HepG2 (cell line): ENCODE measurements around the gene EI24. TPM values are rescaled to one million over a fixed set of nuclear protein-coding genes. Genes with fewer than 3 reads are reported as not detected.

Experiments used
- ATF5 ChIP-seq: sonication (generic); formaldehyde crosslinking; IDR thresholded peaks from 2 replicates; pipeline ENCODE4 v1.4.0; 2020; ENCODE audit warnings: mild to moderate bottlenecking, low read depth, missing genetic modification reagents
- BATF2 ChIP-seq: sonication (generic); formaldehyde crosslinking; IDR thresholded peaks from 2 replicates; pipeline ENCODE4 v1.8.0; 2022; ENCODE audit warnings: mild to moderate bottlenecking, missing genetic modification reagents, moderate library complexity
- BRCA1 ChIP-seq: sonication (generic); formaldehyde crosslinking; IDR thresholded peaks from 2 replicates; pipeline ENCODE4 v1.4.0; 2020; ENCODE audit warnings: missing genetic modification reagents
- CEBPG ChIP-seq: IDR thresholded peaks from 2 replicates; pipeline ENCODE4 v1.6.1; 2016
- CHD4 ChIP-seq: fragments of 200-600 bp; sonication (generic); IDR thresholded peaks from 2 replicates; pipeline ENCODE4 v1.7.0; 2017; ENCODE audit warnings: mild to moderate bottlenecking, low read length, borderline replicate concordance
- ELF1 ChIP-seq: sonication (generic); formaldehyde crosslinking; IDR thresholded peaks from 2 replicates; pipeline ENCODE4 v1.4.0; 2020; ENCODE audit warnings: missing genetic modification reagents
- ETS1 ChIP-seq: sonication (generic); formaldehyde crosslinking; IDR thresholded peaks from 2 replicates; pipeline ENCODE4 v1.4.0; 2020; ENCODE audit warnings: missing genetic modification reagents
- FOXP1 ChIP-seq, 2 experiments: fragments of 450-650 bp in 1 of 2; IDR thresholded peaks; 2 replicates each; pipeline ENCODE4 v1.6.1; 2017 to 2018; ENCODE audit warnings: antibody characterized with exemption in 1 of 2
- GTF2F1 ChIP-seq: fragments of 150-350 bp; IDR thresholded peaks from 2 replicates; pipeline ENCODE4 v1.6.1; 2014; ENCODE audit warnings: low read length
- GTF3A ChIP-seq: sonication (generic); formaldehyde crosslinking; conservative IDR thresholded peaks from 2 replicates; pipeline ENCODE4 v1.4.0; 2020; ENCODE audit warnings: mild to moderate bottlenecking, missing genetic modification reagents
- HIVEP1 ChIP-seq: sonication (generic); formaldehyde crosslinking; IDR thresholded peaks from 2 replicates; pipeline ENCODE4 v1.4.0; 2020; ENCODE audit warnings: mild to moderate bottlenecking, missing genetic modification reagents
- KDM4B ChIP-seq: sonication (generic); formaldehyde crosslinking; IDR thresholded peaks from 2 replicates; pipeline ENCODE4 v1.4.0; 2020; ENCODE audit warnings: missing genetic modification reagents
- ONECUT2 ChIP-seq: sonication (generic); formaldehyde crosslinking; IDR thresholded peaks from 2 replicates; pipeline ENCODE4 v1.4.0; 2020; ENCODE audit warnings: missing genetic modification reagents
- RAD21 ChIP-seq: fragments of 450-650 bp; formaldehyde crosslinking; IDR thresholded peaks from 2 replicates; pipeline ENCODE4 v1.5.0; 2020; ENCODE audit warnings: mild to moderate bottlenecking
- ZBTB46 ChIP-seq: sonication (generic); formaldehyde crosslinking; IDR thresholded peaks from 2 replicates; pipeline ENCODE4 v1.4.0; 2020; ENCODE audit warnings: mild to moderate bottlenecking, missing genetic modification reagents, borderline replicate concordance
- ZC3H13 ChIP-seq: sonication (generic); formaldehyde crosslinking; IDR thresholded peaks from 2 replicates; pipeline ENCODE4 v1.8.1; 2023; ENCODE audit warnings: mild to moderate bottlenecking, missing genetic modification reagents, moderate library complexity
- ZNF225 ChIP-seq: sonication (generic); formaldehyde crosslinking; IDR thresholded peaks from 2 replicates; pipeline ENCODE4 v1.4.0; 2020; ENCODE audit warnings: mild to moderate bottlenecking, missing genetic modification reagents
- ZNF264 ChIP-seq: sonication (generic); formaldehyde crosslinking; IDR thresholded peaks from 2 replicates; pipeline ENCODE4 v1.4.0; 2020; ENCODE audit warnings: missing genetic modification reagents
- ZNF354B ChIP-seq: sonication (generic); formaldehyde crosslinking; IDR thresholded peaks from 2 replicates; pipeline ENCODE4 v1.8.0; 2022; ENCODE audit warnings: mild to moderate bottlenecking, missing genetic modification reagents
- ZNF552 ChIP-seq: sonication (generic); formaldehyde crosslinking; IDR thresholded peaks from 2 replicates; pipeline ENCODE4 v1.9.0; 2022; ENCODE audit warnings: missing genetic modification reagents, mild to moderate bottlenecking, borderline replicate concordance
- ZNF567 ChIP-seq: sonication (generic); formaldehyde crosslinking; IDR thresholded peaks from 2 replicates; pipeline ENCODE4 v1.8.1; 2023; ENCODE audit warnings: mild to moderate bottlenecking, missing genetic modification reagents, borderline replicate concordance
- ZNF570 ChIP-seq: sonication (generic); formaldehyde crosslinking; IDR thresholded peaks from 2 replicates; pipeline ENCODE4 v1.4.0; 2020; ENCODE audit warnings: mild to moderate bottlenecking, missing genetic modification reagents, borderline replicate concordance
- ZNF615 ChIP-seq: sonication (generic); formaldehyde crosslinking; IDR thresholded peaks from 2 replicates; pipeline ENCODE4 v1.5.0; 2020; ENCODE audit warnings: mild to moderate bottlenecking, missing genetic modification reagents, borderline replicate concordance
- ZNF674 ChIP-seq: sonication (generic); formaldehyde crosslinking; IDR thresholded peaks from 2 replicates; pipeline ENCODE4 v1.5.0; 2020; ENCODE audit warnings: low read depth, mild to moderate bottlenecking, missing genetic modification reagents
- polyA plus RNA-seq, 8 experiments: library from polyadenylated mRNA; depleted of rRNA in 3 of 8; stranded (reverse) in 7 of 8; unstranded in 1 of 8; fragments of >200 nt; fragmentation: Illumina TruSeq in 4 of 8; extraction: Trizol in 4 of 8; gene quantifications; 2 replicates each; pipeline versions ENCODE4 v1.2.1 to v1.2.3, GENCODE V29; 2011 to 2016; ENCODE audit warnings: low read depth in 4 of 8, missing spikeins in 1 of 8, mixed read lengths in 1 of 8; ENCODE audit not compliant: insufficient read depth in 1 of 8
- total RNA-seq, 5 experiments: library from RNA; depleted of rRNA; stranded (reverse); fragments of >200 nt; fragmentation: Illumina TruSeq; extraction: Trizol; gene quantifications; 2 replicates each; pipeline ENCODE4 v1.2.3, GENCODE V29; 2016; ENCODE audit warnings: low read depth in 1 of 5
- TF ChIP-seq, protein P1 (sequence below): IDR thresholded peaks from 2 replicates; pipeline ENCODE4 v1.6.1; 2016; ENCODE audit warnings: missing genetic modification reagents, missing compliant biosample characterization
- TF ChIP-seq, protein P2 (sequence below): sonication (generic); formaldehyde crosslinking; IDR thresholded peaks from 2 replicates; pipeline ENCODE4 v1.5.0; 2020; ENCODE audit warnings: missing genetic modification reagents

The EI24 gene
- total and polyA plus RNA-seq, 2 of the 13 experiments (the other 11 are each of a cell fraction or from before 2014, with no cell fraction given), result 84.7 to 126 TPM

- TF ChIP-seq, protein P1, sequence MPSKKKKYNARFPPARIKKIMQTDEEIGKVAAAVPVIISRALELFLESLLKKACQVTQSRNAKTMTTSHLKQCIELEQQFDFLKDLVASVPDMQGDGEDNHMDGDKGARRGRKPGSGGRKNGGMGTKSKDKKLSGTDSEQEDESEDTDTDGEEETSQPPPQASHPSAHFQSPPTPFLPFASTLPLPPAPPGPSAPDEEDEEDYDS (CRISPR knock-in tag), result no peak; the same call in none of the 2 replicates
- no peak for TF ChIP-seq KDM4B (CRISPR knock-in tag)
- no peak for TF ChIP-seq ZNF264 (CRISPR knock-in tag)
- peak; percentile 61; the same call in 1 of the 2 replicates for TF ChIP-seq ZNF354B (CRISPR knock-in tag)
- no peak for TF ChIP-seq CEBPG
- peak; percentile 93 for TF ChIP-seq ZC3H13 (CRISPR knock-in tag)
- TF ChIP-seq ETS1 (CRISPR knock-in tag), result no peak
- TF ChIP-seq CHD4, result no peak
- TF ChIP-seq ATF5, result no peak
- TF ChIP-seq ONECUT2 (CRISPR knock-in tag), result 0 out of 2 replicates have a peak, but pooled peaks have one; percentile 24
- no peak for TF ChIP-seq GTF2F1
- TF ChIP-seq, protein P2, sequence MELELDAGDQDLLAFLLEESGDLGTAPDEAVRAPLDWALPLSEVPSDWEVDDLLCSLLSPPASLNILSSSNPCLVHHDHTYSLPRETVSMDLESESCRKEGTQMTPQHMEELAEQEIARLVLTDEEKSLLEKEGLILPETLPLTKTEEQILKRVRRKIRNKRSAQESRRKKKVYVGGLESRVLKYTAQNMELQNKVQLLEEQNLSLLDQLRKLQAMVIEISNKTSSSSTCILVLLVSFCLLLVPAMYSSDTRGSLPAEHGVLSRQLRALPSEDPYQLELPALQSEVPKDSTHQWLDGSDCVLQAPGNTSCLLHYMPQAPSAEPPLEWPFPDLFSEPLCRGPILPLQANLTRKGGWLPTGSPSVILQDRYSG (CRISPR knock-in tag), result peak; percentile 94; the same call in 1 of the 2 replicates
- TF ChIP-seq GTF3A, result no peak
- TF ChIP-seq ZNF225, result peak; percentile 91
- TF ChIP-seq BATF2 (CRISPR knock-in tag), result peak; percentile 86
- no peak for TF ChIP-seq ZNF552
- 0 out of 2 replicates have a peak, but pooled peaks have one; percentile 74 for TF ChIP-seq ZNF615 (CRISPR knock-in tag)
- peak; percentile 44; the same call in 1 of the 2 replicates for TF ChIP-seq ZNF570 (CRISPR knock-in tag)
- TF ChIP-seq HIVEP1, result peak; percentile 93
- 0 out of 2 replicates have a peak, but pooled peaks have one; percentile 55 for TF ChIP-seq BRCA1 (CRISPR knock-in tag)
- no peak for TF ChIP-seq ZBTB46
- TF ChIP-seq ZNF567 (CRISPR knock-in tag), result no peak
- TF ChIP-seq RAD21 (CRISPR knock-in tag), result peak; percentile 42
- no peak for TF ChIP-seq ZNF674
- TF ChIP-seq FOXP1 (IDR thresholded peaks at IDR 0.05), result no peak
- no peak for TF ChIP-seq FOXP1 (CRISPR knock-in tag; IDR thresholded peaks at IDR 0.05)
- peak; percentile 50; the same call in 1 of the 2 replicates for TF ChIP-seq ELF1 (CRISPR knock-in tag)
Measured at GRCh38 chr11:125625630-125626287, 56.5 kb downstream of the EI24 start (continued).
